Measurements from ENCODE around the gene SF3B2.
A peak's percentile ranks its signal among the peaks of the same experiment; 100 is the strongest.

SF3B2 gene

GRCh38 chr11:66050581-66051231, 1.5 kb upstream of the SF3B2 start:
- no peak for DNase-seq

GRCh38 chr11:66051371-66051765, 796 bp upstream of the SF3B2 start:
- no peak for DNase-seq

GRCh38 chr11:66052664-66052982, 459 bp downstream of the SF3B2 start:
- no peak for DNase-seq

GRCh38 chr11:66055021-66055420, 2.9 kb downstream of the SF3B2 start:
- no peak for DNase-seq

GRCh38 chr11:66056501-66056900, 4.3 kb downstream of the SF3B2 start:
- no peak for DNase-seq

- DNase-seq, result no peak
These were observed 8.0 kb downstream of the SF3B2 start for GRCh38 chr11:66059966-66060680.

- no peak for DNase-seq
These were observed 9.1 kb downstream of the SF3B2 start for GRCh38 chr11:66061268-66061667.

GRCh38 chr11:66062408-66062807, 10.2 kb downstream of the SF3B2 start:
- DNase-seq, result no peak

- DNase-seq, result no peak
These were observed 11.7 kb downstream of the SF3B2 start for GRCh38 chr11:66063900-66064299.

- DNase-seq, result no peak
These were observed 12.4 kb downstream of the SF3B2 start for GRCh38 chr11:66064571-66064970.

GRCh38 chr11:66066751-66067150, 14.6 kb downstream of the SF3B2 start:
- no peak for DNase-seq

GRCh38 chr11:66067640-66068039, 15.5 kb downstream of the SF3B2 start:
- DNase-seq, result no peak

- peak; percentile 80 to 83 for DNase-seq
These were observed 16.1 kb downstream of the SF3B2 start for GRCh38 chr11:66068154-66068821.

GRCh38 chr11:66068923-66069714, 17.0 kb downstream of the SF3B2 start:
- peak; percentile 49 to 56 for DNase-seq

- peak; percentile 76 to 81 for DNase-seq
These were observed 17.8 kb downstream of the SF3B2 start, which contains the start of gene PACS1 for GRCh38 chr11:66069715-66070603. TSS of gene PACS1 (plus strand) at chr11:66070272. CDS start at chr11:66070487, 215 bp downstream.

GRCh38 chr11:66070604-66071380, 18.6 kb downstream of the SF3B2 start:
- peak; percentile 40 to 45 for DNase-seq

- no peak for DNase-seq
These were observed 19.2 kb downstream of the SF3B2 start for GRCh38 chr11:66071381-66071801.

GRCh38 chr11:66072081-66072480, 19.9 kb downstream of the SF3B2 start:
- DNase-seq, result no peak

GRCh38 chr11:66072518-66072917, 20.4 kb downstream of the SF3B2 start:
- no peak for DNase-seq

GRCh38 chr11:66073669-66074068, 21.5 kb downstream of the SF3B2 start:
- no peak for DNase-seq

GRCh38 chr11:66075273-66075672, 23.1 kb downstream of the SF3B2 start:
- DNase-seq, result no peak

All from activated CD4-positive, alpha-beta T cell treated with anti-CD3 and anti-CD28 coated beads, Interleukin-2, amount 50 U/mL, for 48 hours (primary cell).